Astrocyte of the hippocampus (primary cell): ENCODE measurements around the gene DSCAML1.
"Not testable (repeated sequence)": the region's sequence is repeated elsewhere in the genome, so short reads cannot be mapped to it uniquely, and the experiment has no call there.

Experiments
- DNase-seq: peaks from one replicate; pipeline ENCODE4 v3.0.0; 2011; ENCODE audit warnings: low read depth, low spot score

Gene DSCAML1

GRCh38 chr11:117794135-117794534 lies 2.9 kb downstream of the DSCAML1 start:
- DNase-seq: no peak

GRCh38 chr11:117793583-117793982 lies 3.4 kb downstream of the DSCAML1 start:
- DNase-seq: no peak

GRCh38 chr11:117792992-117793391 lies 4.0 kb downstream of the DSCAML1 start:
- DNase-seq: no peak

GRCh38 chr11:117792241-117792640 lies 4.8 kb downstream of the DSCAML1 start:
- no peak for DNase-seq

GRCh38 chr11:117790279-117790678 lies 6.7 kb downstream of the DSCAML1 start:
- DNase-seq: no peak

- no peak for DNase-seq
These were observed 7.8 kb downstream of the DSCAML1 start for GRCh38 chr11:117789241-117789640.

GRCh38 chr11:117786135-117786870 lies 10.7 kb downstream of the DSCAML1 start:
- DNase-seq: no peak

- DNase-seq: no peak
These were observed 14.9 kb downstream of the DSCAML1 start for GRCh38 chr11:117782101-117782500.

- DNase-seq: no peak
These were observed 15.4 kb downstream of the DSCAML1 start for GRCh38 chr11:117781627-117782026.

- DNase-seq: no peak
These were observed 16.6 kb downstream of the DSCAML1 start for GRCh38 chr11:117780456-117780855.

GRCh38 chr11:117774553-117774952 lies 22.5 kb downstream of the DSCAML1 start:
- no peak for DNase-seq

GRCh38 chr11:117772360-117772759 lies 24.7 kb downstream of the DSCAML1 start:
- DNase-seq: no peak

GRCh38 chr11:117771841-117772240 lies 25.2 kb downstream of the DSCAML1 start:
- DNase-seq: no peak

- DNase-seq: no peak
These were observed 25.8 kb downstream of the DSCAML1 start for GRCh38 chr11:117771197-117771596.

GRCh38 chr11:117770061-117770460 lies 27.0 kb downstream of the DSCAML1 start:
- DNase-seq: no peak

- no peak for DNase-seq
These were observed 27.5 kb downstream of the DSCAML1 start for GRCh38 chr11:117769533-117769932.

GRCh38 chr11:117768506-117768905 lies 28.5 kb downstream of the DSCAML1 start:
- DNase-seq: no peak

GRCh38 chr11:117767071-117767470 lies 29.9 kb downstream of the DSCAML1 start:
- no peak for DNase-seq

GRCh38 chr11:117766576-117766975 lies 30.4 kb downstream of the DSCAML1 start:
- DNase-seq: no peak

GRCh38 chr11:117766026-117766425 lies 31.0 kb downstream of the DSCAML1 start:
- no peak for DNase-seq

- DNase-seq: no peak
These were observed 31.9 kb downstream of the DSCAML1 start for GRCh38 chr11:117765068-117765467.

- not testable (repeated sequence) for DNase-seq
These were observed 33.6 kb downstream of the DSCAML1 start for GRCh38 chr11:117763465-117763864.

- no peak for DNase-seq
These were observed 35.0 kb downstream of the DSCAML1 start for GRCh38 chr11:117761993-117762392.

- DNase-seq: no peak
These were observed 37.7 kb downstream of the DSCAML1 start for GRCh38 chr11:117759305-117759704.
